GM21367 (cell line): ENCODE measurements around the gene ABI2.
"Not testable (repeated sequence)": the region's sequence is repeated elsewhere in the genome, so short reads cannot be mapped to it uniquely, and the experiment has no call there.

Experiments used
- ATAC-seq: cut with Tn5 transposase; IDR thresholded peaks from one replicate; pipeline ENCODE4 v1.9.1; 2021; ENCODE audit not compliant: unreplicated experiment

The ABI2 gene

DNA sequence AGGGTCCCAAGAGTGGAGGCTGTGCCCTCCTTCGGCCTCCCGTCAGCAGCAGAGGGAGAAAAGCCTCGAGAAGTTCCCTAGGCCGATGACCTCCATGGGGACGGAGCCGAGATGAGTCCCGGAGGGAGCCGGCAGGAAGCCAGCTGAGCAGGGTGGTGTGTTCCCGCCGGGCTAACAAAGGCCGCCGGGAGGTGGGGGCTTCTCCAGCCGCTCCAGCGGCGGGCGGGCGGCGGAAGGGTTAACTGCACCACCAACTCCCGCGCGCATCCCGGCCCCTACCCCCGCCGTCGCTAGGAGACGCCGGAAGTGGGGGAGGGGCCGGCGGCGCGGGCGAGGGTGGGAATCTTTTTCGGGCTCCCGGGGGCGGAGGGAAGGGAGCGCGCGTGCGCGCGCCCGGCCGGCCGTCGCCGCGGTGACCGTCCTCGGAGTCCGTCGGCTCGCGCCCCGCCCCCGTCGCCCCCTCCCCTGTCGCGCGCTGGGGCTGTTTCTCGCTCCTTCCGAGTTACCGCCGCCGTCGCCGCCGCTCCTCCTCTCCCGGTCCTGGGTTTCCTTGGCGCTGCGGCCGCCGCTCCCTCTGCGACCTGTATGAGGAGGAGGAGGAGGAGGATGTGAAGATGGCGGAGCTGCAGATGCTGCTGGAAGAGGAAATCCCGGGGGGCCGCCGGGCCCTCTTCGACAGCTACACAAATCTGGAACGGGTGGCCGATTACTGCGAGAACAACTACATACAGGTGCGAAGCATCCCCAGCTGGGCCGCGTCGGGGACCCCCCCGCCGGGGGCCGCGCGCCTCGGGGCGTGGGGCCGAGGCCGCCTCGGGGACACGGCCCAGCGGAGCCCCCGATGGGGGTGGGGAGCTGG is at the start of gene ABI2:
ABI2 (plus strand) TSS at position 494 of the 859 bp plus-strand sequence; CDS start at position 615, 121 bp downstream.
- peak; percentile 60 for ATAC-seq

DNA sequence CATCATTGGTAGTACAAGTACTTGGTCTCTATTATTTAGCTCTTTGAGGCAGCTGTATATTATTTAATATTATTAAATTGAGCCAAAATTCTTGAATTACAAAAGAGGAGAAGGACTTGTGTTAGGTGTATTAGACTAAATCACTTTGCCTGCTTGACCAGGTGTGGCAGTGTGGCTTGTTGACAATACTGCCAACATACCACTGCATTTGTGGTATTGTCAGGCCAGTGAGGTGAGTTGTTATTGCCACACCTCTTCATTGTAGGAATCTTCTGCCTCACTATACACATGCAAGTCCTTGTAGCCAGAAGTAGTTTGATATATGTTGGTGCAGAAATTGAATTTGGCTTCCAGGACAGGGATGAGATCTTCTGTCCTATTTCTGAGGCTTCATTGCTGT is 48.9 kb upstream of the ABI2 start:
- ATAC-seq: no peak

DNA sequence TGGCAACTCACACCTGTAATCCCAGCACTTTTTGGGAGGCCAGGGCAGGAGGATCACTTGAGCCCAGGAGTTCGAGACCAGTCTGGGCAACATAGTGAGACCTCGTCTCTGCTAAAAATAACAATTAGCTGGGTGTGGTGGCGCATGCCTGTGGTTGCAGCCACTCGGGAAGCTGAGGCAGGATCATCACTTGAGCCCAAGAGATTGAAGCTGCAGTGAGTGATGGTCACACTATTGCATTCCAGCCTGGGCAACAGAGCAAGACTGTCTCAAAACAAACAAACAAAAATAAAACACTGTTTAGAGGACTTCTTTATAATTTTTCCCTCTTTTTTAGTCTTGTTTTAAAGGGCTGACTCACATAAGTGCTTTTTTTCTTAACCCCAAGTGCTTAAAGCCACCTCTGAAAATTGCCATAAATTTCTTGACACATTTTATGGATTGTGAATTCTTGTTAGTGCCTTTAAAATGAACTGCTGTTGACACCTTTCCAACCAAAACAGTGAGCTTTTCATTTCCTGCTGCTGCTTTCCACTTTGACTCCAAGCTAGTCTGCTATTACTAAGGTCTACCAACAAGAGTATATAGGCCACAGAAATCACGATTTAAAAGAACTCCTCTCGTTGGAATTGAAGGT is 47.6 kb upstream of the ABI2 start:
- no peak for ATAC-seq

DNA sequence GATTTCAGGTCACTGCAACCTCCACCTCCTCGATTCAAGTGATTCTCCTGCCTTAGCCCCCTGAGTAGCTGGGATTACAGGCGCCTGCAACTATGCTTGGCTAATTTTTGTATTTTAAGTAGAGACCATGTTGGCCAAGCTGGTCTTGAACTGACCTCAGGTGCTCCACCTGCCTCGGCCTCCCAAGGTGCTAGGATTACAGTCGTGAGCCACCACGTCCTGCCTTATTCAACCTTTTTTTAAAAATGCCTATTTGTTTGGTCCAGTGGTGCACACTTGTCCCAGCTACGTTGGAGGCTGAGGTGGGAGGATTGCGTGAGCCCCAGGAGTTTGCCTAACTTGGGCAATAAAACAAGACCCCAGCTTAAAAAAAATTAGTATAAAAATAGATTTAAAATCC is 46.1 kb upstream of the ABI2 start:
- no peak for ATAC-seq

DNA sequence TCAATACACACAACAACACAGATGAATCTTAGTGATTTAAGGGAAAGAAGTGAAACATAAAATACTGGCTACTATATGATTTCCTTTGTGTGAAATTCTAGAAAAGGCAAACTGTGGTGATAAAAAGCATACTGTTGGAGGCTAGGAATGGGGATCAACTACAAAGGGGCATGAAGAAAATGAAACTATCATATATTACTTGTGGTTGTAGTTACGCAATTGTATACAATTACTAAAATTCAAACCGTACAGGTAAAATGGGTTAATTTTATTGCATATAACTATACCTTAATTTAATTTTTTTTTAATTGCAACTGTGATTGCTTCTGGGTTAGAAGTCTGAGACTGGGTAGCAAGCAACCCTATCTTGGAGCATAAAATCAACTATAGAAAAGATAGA is 41.7 kb upstream of the ABI2 start:
- ATAC-seq: no peak

DNA sequence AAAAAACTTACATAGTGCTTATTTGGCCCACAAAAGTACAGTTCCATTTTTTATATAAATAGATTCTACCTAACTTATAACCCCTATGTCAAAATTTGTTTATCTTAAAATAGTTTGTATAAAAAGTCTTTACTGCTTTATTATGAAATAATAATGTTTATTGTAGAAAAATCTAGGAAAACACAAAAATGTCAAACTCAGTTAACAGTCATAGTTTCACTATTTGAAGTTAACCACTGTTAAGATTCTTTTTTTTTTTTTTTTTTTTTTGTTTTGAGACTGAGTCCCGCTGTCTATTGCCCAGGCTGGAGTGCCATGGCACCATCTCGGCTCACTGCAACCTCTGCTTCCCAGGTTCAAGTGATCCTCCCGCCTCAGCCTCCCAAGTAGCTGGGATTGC is 26.5 kb upstream of the ABI2 start:
- ATAC-seq: no peak

DNA sequence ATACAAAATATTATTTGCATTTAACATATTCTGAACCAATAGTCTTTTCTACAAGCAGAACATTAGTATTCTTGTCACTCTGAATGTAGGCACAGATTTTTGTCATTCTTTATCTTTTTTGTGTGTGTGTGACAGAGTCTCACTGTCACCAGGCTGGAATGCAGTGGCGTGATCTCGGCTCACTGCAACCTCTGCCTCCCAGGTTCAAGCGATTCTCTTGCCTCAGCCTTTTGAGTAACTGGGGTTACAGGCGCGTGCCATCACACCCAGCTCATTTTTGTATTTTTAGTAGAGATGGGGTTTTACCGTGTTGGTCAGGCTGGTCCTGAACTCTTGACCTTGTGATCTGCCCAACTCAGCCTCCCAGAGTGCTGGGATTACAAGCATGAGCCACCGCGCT is 25.6 kb upstream of the ABI2 start:
- not testable (repeated sequence) for ATAC-seq

DNA sequence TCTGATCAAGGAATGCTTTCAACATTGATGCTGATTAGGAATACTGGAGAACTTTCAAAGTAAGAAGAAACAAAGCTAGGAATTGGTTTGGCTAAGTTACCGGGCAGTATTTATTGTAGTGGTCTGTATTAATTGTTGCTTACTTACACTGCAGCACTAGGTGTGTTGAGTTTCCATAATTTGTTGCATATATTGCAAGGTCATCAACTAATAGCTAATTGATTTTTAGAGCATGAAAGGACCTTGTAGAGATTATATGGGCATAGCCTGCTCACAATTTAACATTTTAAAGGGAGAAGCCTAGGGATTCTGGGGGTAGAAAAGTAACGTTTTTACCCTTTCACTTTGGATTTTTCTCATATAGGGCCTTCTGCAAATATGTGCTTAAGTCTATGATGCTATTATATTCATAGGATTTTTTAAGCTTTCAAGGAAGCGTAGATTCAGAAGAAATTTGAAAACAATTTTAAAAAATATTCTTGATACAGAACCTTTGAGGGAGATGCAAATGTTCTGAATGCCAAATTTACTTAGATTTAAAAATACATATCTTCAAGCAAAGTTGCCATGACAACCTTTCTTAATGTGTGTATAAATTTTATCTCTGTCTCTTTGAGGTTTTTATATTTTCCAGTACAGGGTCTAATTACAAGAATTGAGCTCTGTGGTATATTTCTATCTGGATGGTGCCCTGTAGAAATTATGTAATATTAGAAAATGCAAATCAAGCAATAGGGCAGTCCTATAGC is 17.3 kb upstream of the ABI2 start:
- no peak for ATAC-seq

DNA sequence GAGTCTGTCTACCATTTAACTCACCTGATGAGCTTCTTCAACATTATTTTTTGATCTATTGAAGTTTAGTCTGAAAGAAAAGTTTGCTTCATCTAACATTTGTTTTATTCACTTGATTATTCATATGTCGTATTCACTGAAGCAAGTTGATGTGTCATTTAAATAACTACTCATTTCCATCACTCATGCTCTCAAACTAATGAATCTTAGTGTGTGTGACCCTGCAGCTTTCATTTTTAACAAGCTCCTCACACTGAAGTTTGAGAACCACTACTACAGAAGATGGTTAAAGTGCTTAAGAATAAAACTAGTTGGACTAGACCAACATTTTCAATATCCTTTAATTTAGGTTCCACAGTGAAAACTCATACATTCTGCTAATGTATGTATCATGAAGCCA is 1.8 kb upstream of the ABI2 start:
- no peak for ATAC-seq

DNA sequence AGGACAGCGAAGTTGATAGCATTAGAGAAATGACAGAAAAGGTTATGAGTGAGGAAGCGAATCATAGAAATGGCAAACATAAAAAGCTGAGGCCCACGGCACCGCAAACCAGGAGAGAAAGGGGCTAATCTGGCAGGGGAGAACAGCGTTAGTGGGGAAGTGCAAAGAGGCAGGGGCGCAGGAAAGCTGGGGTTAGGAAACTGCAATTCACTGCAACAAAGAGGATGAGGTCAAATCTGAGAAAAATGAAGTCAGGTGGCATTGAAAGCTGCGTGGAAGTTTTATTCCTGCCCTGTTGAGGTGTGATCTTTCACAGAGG is 653 bp upstream of the ABI2 start:
- ATAC-seq: no peak

DNA sequence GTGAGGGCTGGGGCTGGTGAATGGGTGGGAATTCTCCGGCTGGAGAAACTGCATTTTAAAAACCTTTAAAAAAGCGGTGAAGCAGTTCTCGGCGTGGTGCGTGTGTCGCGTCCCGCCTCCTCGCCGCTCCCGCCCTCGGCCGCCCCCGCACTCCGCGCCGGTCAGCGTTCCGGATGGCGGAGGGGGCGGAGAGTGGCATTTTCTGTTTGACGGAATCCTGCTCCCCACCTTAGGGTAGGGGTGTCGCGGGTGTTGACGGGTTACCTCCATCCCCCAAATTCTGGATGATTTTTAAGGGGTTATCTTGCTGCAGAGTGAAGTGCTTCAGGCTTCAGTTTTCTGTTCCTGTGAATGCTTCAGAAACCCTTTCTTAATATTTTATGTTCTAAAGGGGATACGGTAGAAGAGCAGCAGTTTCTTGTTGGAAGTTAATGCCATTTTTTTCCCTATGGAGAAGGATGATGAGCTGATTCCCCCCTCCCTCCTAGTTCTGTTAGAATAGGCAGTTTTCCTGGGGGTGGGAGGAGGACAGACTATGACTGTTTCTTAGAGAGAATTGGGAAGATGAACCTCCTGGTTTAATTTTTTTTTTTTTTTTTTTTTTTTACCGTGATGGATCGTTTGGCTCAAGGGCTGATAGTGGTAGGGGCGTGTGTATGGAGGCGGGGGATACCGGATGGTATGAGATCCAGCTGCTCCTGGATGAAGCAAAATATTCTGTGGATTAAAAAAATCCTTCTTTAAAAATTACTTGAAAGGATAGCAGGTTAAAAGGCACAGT is 756 bp downstream of the ABI2 start:
- ATAC-seq: peak; percentile 42

DNA sequence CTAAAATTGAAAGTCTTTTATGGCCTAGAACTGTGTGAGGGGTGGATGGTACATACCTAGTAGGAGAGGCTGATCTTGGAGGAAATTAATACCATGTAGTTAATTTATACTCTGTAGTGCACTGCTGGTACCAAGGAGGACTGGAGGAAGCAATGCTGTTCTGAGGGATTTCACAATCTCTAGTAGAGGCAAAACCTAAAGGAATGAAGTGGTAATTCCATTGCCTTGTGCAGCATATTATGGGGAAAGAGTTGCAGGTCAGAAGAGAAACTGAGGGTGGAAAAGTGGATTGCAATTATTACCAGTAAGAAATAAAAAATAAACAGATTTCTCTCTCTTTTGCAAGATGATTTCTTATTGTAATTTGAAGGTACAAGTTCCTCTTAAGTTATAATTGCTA is 2.2 kb downstream of the ABI2 start:
- no peak for ATAC-seq

DNA sequence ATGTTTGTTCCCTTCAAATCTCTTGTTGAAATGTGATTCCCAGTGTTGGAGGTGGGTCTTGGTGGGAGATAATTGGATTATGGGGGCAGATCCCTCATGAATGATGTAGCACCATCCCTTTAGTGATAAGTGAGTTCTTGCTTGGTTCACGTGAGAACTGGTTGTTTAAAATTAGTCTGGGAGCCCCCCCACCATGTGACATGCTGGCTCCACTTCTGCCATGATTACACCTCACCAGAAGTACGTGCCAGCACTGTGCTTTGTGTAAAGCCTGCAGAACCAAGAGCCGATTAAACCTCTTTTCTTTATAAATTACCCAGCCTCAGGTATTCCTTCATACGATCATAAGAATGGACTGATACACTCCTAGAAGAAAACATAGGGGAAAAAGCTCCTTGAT is 10.1 kb downstream of the ABI2 start:
- no peak for ATAC-seq

DNA sequence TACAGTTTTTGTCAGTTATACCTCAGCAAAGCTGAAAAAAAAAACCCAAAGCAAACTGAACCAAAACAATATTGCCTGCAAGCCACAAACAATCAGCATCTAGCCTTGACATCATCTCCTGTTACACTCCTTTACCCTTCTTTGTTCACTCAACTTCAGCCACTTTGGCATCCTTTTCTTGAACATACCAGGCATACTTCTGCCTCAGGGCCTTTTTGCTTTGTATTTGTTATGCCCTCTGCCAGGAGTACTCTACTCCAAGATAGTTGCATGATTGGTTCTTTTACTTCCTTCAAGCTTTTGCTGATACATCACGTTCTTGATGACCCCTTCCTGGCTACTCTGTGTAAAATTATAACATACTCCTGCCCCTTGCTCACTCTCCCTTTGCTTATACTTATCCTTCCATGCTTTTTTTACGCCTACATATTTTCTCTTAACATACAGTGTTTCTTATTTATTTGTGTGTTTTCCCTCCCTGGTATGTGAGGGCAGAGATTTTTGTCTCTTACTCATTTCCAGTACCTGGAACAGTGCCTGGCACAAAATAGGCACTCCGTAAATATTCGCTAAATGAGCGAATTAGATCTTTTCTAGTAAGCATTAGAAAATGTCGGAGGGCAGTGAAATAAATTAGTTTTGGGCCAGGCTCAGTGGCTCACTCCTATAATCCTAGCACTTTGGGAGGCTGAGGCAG is 12.7 kb downstream of the ABI2 start:
- no peak for ATAC-seq

DNA sequence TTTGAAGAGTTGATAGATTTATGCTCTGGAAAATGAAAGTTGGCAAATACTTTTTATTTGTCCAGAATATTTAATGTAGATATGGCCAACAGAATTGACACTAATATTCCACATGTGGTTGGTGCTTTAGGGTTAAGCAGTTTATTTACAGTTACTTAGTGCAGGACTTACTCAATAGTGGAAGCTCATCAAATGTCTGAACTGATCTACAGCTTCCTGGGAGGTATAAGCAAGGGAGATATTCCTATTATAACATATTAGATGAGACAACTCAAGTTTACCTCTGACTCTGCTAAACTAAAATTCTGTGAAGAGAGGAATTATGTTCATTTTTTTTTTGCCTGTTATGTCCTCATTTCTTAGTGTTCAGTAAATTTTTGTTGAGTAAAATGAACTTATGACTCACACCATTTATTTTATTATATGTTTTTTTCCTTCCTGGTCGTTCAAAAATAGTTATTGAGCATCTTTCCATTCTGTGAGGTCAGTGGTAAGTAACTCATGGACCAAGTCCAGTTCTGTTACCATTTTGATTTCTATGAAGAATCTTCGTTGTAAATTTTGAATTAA is 13.6 kb downstream of the ABI2 start:
- ATAC-seq: no peak

DNA sequence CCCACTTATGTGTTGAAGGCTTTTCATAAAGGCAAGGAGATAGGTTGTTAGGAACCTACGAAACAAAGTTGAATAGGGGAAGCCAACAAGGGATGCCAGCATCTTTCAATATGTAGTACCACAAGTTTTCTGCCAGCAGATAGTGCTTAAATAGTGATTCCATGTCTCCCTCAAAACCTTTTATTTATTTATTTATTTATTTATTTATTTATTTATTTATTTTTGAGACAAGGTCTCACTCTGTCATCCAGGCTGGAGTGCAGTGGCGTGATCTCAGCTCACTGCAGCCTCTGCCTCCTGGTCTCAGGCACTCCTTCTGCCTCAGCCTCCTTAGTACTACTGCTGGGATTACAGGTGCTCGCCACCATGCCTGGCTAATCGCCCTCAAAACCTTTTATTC is 14.2 kb downstream of the ABI2 start:
- not testable (repeated sequence) for ATAC-seq

DNA sequence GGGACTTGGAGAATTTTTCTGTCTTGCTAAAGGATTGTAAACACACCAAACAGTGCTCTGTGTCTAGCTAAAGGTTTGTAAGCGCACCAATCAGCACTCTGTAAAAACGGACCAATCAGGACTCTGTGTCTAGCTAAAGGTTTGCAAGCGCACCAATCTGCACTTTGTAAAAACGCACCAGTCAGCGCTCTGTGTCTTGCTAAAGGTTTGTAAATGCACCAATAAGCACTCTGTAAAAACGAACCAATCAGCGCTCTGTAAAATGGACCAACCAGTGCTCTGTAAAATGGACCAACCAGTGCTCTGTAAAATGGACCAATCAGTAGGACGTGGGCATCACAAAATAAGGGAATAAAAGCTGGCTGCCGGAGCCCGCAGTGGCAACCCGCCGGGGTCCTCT is 16.5 kb downstream of the ABI2 start:
- no peak for ATAC-seq

DNA sequence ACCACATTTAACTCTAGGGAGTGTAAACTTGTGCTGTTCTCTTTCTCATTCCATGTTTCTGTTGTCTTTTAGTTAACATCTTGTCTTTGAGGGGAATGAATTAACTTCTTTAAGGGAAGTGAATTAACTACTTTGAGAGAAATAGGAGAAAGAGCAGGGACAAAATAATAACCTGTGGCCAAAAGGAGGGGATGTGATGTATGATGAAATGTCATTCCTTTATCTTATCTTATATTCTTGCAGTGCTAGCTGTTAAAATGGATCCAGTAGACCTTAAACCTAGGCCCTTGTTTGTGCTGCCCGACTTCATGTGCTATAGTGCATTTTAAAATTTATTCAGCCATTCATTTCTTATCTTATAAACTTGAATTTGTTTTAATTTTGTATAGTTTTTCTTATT is 18.4 kb downstream of the ABI2 start:
- ATAC-seq: no peak

DNA sequence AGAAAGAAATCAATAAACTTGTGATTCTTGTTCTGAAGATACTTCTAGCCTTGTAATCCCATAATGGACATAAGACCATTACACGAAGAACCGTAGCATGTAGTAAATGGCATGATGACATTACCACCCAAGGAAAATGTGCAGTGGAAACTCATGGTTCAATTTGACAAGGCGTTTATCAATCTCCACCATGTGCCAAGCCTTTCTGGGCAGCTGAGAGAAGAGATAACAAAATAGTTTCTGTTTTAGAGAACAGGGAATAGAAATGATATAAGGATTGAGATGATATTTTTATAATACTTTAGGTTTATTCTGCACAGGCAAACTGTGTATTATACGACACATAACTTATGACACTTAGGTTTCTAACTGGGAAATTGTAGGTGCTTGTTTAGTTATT is 19.2 kb downstream of the ABI2 start:
- ATAC-seq: no peak

DNA sequence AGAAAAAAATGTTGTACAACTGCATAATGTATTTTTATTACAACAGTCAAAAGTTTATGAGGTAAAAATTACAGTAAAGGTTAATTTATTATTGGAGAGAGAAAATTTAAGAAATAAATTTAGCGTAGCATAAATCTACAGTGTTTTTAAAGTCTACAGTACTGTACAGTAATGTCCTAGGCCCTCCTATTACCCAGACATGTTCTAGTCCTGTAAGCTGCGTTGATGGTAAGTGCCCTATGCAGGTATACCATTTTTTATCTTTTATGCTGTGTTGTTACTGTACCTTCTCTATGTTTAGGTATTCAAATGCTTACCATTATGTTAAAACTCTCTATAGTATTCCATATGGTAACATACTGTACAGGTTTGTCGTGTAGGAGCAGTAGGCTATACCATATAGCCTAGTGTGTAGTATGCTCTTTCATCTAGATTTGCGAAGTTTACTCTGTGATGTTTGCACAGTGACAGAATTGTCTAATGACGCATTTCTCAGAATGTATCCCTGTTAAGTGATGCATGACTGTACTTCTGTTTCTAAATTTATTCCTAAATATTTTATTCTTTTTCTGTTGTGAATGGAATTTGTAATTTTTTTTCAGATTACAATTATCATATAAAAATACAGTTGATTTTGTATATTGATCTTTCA is 24.5 kb downstream of the ABI2 start:
- ATAC-seq: no peak
